ENCODE results near the gene FOXP1. TPM values are rescaled to one million over a fixed set of nuclear protein-coding genes. Genes with fewer than 3 reads are reported as not detected.
A peak's percentile ranks its signal among the peaks of the same experiment; 100 is the strongest.

Gene FOXP1
- total and polyA plus RNA-seq, 2 of the 13 experiments (the other 11 are each of a cell fraction or from before 2014, with no cell fraction given): 40.4 to 59.0 TPM

DNA sequence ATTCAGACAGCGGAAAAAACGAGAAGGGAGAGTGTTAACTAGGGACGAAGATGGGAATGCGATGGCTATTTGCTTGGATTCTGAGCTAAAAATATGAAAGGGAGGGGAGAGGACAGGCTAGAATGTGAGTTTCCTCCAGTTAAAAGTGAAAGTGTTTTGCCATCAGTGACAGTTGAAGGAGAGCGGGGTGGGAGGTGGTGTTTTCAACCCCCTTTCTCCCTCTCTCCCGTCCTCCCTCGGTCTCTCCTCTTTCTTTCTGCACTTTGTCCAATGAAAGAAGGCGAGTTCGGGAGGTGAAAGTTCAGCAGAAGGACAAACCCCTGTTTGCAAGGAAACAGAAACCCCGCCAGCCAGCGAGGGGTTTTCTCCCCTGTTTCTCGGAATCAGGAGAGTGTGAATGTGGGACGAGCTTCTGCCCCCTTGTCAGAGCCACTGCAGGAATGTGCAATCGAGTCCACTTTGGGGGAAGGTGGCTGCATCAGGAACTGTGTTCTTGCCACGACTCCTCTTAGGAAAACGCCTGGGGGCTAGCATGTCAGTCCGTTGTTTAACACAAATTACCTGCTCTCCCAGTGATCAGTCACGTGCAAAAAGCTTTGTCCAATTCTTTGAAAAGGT lies 975 bp upstream of the FOXP1 start (continued):
- TF ChIP-seq MZF1 (CRISPR knock-in tag; IDR thresholded peaks at IDR 0.05; ENCODE audit: borderline replicate concordance) (no peak), CENPT (CRISPR knock-in tag; IDR thresholded peaks at IDR 0.05; ENCODE audit: low read depth) (no peak), IRF2 (CRISPR knock-in tag; IDR thresholded peaks at IDR 0.05) (peak; percentile 69), KMT2A (CRISPR knock-in tag; IDR thresholded peaks at IDR 0.05) (peak; percentile 84), ZNF333 (CRISPR knock-in tag; IDR thresholded peaks at IDR 0.05; ENCODE audit: borderline replicate concordance) (no peak), SMAD9 (CRISPR knock-in tag; IDR thresholded peaks at IDR 0.05) (no peak), ZMYM4 (CRISPR knock-in tag; IDR thresholded peaks at IDR 0.05) (0 out of 2 replicates have a peak, but pooled peaks have one; percentile 20), EP300 (IDR thresholded peaks at IDR 0.05; ENCODE audit: low read depth in 2 of 2, low read length in 2 of 2) (no peak), EP300 (CRISPR knock-in tag; IDR thresholded peaks at IDR 0.05; ENCODE audit: borderline replicate concordance) (no peak), RFXAP (CRISPR knock-in tag; IDR thresholded peaks at IDR 0.05; ENCODE audit: borderline replicate concordance) (no peak), ZNF232 (CRISPR knock-in tag; IDR thresholded peaks at IDR 0.05; ENCODE audit: borderline replicate concordance) (no peak), JUND (CRISPR knock-in tag; IDR thresholded peaks at IDR 0.05) (no peak), TBL1XR1 (IDR thresholded peaks at IDR 0.05; ENCODE audit: borderline replicate concordance, low read length, partially characterized antibody) (no peak), U2AF2 (IDR thresholded peaks at IDR 0.05; ENCODE audit: low read depth, low read length) (no peak), PAWR (CRISPR knock-in tag; IDR thresholded peaks at IDR 0.05; ENCODE audit: borderline replicate concordance) (no peak), XRCC5 (optimal IDR thresholded peaks at IDR 0.05; ENCODE audit: low read length) (no peak)
- TF ChIP-seq, protein P1, sequence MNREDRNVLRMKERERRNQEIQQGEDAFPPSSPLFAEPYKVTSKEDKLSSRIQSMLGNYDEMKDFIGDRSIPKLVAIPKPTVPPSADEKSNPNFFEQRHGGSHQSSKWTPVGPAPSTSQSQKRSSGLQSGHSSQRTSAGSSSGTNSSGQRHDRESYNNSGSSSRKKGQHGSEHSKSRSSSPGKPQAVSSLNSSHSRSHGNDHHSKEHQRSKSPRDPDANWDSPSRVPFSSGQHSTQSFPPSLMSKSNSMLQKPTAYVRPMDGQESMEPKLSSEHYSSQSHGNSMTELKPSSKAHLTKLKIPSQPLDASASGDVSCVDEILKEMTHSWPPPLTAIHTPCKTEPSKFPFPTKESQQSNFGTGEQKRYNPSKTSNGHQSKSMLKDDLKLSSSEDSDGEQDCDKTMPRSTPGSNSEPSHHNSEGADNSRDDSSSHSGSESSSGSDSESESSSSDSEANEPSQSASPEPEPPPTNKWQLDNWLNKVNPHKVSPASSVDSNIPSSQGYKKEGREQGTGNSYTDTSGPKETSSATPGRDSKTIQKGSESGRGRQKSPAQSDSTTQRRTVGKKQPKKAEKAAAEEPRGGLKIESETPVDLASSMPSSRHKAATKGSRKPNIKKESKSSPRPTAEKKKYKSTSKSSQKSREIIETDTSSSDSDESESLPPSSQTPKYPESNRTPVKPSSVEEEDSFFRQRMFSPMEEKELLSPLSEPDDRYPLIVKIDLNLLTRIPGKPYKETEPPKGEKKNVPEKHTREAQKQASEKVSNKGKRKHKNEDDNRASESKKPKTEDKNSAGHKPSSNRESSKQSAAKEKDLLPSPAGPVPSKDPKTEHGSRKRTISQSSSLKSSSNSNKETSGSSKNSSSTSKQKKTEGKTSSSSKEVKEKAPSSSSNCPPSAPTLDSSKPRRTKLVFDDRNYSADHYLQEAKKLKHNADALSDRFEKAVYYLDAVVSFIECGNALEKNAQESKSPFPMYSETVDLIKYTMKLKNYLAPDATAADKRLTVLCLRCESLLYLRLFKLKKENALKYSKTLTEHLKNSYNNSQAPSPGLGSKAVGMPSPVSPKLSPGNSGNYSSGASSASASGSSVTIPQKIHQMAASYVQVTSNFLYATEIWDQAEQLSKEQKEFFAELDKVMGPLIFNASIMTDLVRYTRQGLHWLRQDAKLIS (CRISPR knock-in tag; IDR thresholded peaks at IDR 0.05): peak; percentile 72; the same call in 1 of the 2 replicates
- TF ChIP-seq, protein P2, sequence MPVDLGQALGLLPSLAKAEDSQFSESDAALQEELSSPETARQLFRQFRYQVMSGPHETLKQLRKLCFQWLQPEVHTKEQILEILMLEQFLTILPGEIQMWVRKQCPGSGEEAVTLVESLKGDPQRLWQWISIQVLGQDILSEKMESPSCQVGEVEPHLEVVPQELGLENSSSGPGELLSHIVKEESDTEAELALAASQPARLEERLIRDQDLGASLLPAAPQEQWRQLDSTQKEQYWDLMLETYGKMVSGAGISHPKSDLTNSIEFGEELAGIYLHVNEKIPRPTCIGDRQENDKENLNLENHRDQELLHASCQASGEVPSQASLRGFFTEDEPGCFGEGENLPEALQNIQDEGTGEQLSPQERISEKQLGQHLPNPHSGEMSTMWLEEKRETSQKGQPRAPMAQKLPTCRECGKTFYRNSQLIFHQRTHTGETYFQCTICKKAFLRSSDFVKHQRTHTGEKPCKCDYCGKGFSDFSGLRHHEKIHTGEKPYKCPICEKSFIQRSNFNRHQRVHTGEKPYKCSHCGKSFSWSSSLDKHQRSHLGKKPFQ (CRISPR knock-in tag; IDR thresholded peaks at IDR 0.05; ENCODE audit: insufficient replicate concordance): no peak
- TF ChIP-seq, protein P3, sequence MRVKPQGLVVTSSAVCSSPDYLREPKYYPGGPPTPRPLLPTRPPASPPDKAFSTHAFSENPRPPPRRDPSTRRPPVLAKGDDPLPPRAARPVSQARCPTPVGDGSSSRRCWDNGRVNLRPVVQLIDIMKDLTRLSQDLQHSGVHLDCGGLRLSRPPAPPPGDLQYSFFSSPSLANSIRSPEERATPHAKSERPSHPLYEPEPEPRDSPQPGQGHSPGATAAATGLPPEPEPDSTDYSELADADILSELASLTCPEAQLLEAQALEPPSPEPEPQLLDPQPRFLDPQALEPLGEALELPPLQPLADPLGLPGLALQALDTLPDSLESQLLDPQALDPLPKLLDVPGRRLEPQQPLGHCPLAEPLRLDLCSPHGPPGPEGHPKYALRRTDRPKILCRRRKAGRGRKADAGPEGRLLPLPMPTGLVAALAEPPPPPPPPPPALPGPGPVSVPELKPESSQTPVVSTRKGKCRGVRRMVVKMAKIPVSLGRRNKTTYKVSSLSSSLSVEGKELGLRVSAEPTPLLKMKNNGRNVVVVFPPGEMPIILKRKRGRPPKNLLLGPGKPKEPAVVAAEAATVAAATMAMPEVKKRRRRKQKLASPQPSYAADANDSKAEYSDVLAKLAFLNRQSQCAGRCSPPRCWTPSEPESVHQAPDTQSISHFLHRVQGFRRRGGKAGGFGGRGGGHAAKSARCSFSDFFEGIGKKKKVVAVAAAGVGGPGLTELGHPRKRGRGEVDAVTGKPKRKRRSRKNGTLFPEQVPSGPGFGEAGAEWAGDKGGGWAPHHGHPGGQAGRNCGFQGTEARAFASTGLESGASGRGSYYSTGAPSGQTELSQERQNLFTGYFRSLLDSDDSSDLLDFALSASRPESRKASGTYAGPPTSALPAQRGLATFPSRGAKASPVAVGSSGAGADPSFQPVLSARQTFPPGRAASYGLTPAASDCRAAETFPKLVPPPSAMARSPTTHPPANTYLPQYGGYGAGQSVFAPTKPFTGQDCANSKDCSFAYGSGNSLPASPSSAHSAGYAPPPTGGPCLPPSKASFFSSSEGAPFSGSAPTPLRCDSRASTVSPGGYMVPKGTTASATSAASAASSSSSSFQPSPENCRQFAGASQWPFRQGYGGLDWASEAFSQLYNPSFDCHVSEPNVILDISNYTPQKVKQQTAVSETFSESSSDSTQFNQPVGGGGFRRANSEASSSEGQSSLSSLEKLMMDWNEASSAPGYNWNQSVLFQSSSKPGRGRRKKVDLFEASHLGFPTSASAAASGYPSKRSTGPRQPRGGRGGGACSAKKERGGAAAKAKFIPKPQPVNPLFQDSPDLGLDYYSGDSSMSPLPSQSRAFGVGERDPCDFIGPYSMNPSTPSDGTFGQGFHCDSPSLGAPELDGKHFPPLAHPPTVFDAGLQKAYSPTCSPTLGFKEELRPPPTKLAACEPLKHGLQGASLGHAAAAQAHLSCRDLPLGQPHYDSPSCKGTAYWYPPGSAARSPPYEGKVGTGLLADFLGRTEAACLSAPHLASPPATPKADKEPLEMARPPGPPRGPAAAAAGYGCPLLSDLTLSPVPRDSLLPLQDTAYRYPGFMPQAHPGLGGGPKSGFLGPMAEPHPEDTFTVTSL (CRISPR knock-in tag; IDR thresholded peaks at IDR 0.05; ENCODE audit: borderline replicate concordance): no peak
